Activated gamma-delta T cell treated with Interleukin-2 at 50 U/mL for 16 hours (primary cell): ENCODE data around the gene SPRR2D.

ENCODE experiments used
- DNase-seq: peaks from one replicate; pipeline ENCODE4 v3.0.0-alpha.2; 2020

Gene SPRR2D

DNA sequence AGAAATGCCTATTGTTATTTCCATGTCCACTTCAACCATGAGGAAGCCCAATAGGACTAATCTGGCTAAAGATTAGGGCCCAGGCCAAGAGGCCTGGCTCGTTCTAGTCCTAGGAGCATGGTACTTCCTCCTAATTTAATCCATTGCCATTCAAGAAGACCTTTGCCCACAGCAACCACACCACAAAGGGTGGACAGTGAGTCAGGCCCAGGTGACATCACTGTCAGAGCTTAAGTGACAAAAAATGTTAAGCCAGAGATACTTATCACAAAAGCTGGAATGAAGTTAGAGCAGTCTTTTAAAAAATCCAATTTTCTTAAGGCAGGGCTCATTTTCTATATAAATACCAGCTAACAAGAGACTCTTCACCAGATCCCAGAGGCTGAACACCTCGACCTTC lies 39.5 kb downstream of the SPRR2D start, which contains the start of gene SPRR3:
TSS of gene SPRR3 (plus strand) at position 368 of the 400 bp plus-strand sequence. CDS start 1,272 bp downstream, outside the sequence.
- no peak for DNase-seq

DNA sequence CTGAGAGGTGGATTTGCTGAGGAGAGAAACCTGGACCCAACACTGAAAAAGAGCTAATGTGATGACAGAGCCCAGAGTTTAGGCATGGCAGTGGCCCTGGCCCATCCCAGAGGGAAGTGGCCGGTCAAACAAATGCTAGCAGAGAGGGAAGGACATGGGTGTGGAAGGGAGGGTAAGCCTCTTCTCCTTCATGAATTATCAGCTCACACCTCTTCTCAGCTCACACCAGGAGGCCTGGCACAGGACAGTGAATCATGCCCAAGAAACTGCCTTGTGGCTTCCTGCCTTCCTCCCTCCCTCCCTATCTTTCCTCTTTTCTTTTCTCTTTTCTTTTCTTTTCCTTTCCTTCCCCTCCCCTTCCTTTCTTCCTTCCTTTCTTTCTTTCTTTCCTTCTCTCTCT lies 40.6 kb downstream of the SPRR2D start:
- DNase-seq: no peak

DNA sequence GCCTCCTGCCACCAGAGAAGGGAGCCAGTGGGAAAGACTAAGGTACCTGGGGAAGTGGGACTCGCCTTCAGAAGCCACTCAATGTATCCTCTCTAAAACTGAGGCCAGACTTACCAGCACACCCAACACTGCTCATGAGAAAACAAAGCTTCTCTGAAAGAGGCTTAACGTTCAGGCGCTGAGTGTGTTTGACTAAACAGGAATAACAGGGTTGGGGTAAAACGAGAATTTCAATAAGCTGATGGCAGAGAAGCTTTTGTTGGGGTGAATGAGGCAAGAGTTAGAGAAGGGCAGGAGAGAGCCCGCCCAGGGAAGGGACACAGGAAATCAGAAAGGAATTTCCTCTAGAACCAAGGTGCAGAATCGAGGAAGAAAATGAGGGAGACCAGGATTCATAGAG lies 41.1 kb downstream of the SPRR2D start:
- no peak for DNase-seq

DNA sequence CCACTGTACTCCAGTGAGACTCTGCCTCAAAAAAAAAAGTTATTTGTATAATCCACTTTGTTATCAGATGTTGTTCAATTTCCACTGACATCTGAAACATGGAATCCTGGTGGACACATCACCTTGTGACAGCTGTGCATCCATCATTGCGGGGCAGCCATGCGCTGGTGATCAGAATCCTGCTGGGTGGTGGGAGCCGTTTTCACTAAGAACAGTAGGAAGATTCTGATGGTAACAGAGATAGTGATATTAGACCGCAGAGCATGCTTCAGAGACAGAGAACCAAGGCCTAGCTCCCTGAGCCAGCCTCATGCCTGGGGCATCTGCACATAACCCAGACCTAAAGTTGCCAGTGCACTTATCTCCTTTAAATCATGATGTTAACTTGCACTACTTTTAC lies 42.4 kb downstream of the SPRR2D start:
- DNase-seq: no peak

DNA sequence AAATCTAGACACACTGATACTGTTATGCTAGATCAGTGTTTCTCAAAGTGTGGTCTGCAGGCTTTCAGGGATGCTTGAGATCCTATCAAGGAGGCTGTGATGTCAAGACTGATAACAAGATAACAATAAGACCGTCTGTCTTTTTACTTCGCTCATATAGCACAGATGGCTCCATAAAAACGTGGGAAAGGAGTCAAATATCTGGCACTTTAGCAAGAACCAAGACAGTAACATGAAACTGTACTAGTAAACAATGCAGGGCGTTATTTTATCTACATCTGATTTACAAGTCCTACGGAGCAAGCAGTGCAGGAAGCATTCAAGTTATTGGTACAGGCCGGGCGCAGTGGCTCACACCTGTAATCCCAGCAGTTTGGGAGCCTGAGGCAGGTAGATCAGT lies 43.0 kb downstream of the SPRR2D start:
- no peak for DNase-seq

DNA sequence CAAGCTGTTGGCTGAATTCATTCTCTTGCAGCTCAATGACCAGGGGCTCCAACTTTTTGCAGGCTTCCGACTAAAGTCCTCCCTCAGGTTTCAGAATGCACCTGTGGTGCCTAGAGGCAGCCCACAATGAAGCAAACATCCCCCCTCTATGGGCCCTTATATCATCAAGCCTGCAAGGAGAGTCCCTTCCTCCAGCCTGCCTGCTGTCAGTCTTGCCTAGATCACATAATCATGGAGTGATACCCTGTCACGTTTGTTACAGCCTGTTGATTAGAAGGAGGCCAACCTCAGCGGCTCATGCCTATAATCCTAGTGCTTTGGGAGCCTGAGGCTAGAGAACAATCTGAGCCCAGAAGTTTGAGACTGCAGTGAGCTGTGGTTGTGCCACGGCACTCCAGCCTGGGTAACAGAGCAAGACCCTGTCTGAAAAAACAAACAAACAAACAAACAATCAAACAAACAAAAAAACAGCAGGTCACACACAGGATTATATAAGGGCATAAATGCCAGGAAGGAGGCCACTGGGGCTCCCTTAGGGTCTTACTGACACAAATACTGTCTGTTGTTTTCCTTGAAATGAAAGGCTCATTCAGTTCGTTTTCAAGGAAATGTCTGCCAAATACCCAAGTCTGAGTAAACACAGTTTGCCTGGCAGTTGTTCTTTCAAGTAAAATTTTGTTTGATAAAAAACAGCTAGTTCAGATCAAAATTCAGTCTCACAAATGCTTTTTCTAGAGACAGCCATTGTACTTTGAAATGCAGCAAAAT lies 44.1 kb downstream of the SPRR2D start:
- DNase-seq: no peak

DNA sequence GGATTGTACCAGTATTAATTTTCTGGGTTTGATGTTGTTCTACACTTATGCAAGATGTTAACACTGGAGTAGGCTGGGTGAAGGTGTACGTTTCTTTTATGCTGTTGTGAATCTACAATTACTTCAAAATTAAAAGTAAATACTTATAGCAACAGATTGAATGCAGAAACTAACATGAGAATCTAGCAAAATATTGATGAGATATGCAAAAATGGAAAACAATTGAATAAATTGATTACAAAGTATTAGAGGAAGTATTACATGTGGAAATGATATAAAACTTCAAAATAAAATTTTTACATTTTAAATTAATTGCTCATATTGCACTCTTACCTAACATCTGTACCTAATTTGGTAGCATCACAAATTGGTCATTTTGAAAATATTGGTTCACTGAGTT lies 45.1 kb downstream of the SPRR2D start:
- DNase-seq: no peak

DNA sequence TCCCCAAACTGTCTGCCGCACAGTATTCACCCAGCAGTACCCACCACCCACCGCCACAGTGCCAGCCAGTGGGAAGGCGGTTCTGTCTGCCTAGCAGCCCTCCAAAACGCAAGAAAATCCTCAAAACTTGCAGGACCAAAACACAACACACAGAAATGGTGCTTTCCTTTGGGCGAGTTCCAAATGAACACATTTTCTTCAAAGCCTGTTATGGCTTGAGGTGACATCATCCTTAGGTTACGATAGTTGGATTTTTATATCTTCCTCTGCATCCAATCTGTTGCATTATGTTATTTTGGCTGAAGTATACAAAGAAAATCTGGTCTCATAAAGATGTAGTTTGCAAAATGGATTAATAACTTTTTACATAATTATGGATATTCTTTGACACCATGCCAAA lies 47.7 kb downstream of the SPRR2D start:
- DNase-seq: no peak
